Breast epithelium (tissue), 4 donors: ENCODE results near the gene IPO9. TPM values are rescaled to one million over a fixed set of nuclear protein-coding genes. Genes with fewer than 3 reads are reported as not detected.
"Not testable (repeated sequence)": the region's sequence is repeated elsewhere in the genome, so short reads cannot be mapped to it uniquely, and the experiment has no call there.

Source experiments
- DNase-seq, 2 donors: peaks; one replicate each; pipeline ENCODE4 v3.0.0-alpha.2; 2019; ENCODE audit warnings: low spot score in 2 of 2
- H3K27ac ChIP-seq, 2 donors: fragments of 200-600 bp; sonication (generic) in 1 of 2; one replicate each; pipeline ENCODE4 v1.5.1; 2016 to 2019; ENCODE audit warnings: mild to moderate bottlenecking in 1 of 2
- H3K27me3 ChIP-seq, 2 donors: fragments of 200-600 bp; sonication (generic) in 1 of 2; one replicate each; pipeline versions ENCODE4 v1.5.1 to v1.6.0; 2017 to 2019; ENCODE audit warnings: control low read depth in 1 of 2, mild to moderate bottlenecking in 1 of 2
- H3K36me3 ChIP-seq: fragments of 200-600 bp; one replicate; pipeline ENCODE4 v1.5.1; 2019
- H3K4me1 ChIP-seq, 2 donors: fragments of 200-600 bp; sonication (generic); one replicate each; pipeline ENCODE4 v1.5.1; 2016 to 2019; ENCODE audit warnings: control low read depth in 1 of 2
- H3K4me3 ChIP-seq, 3 donors: fragments of 200-600 bp; sonication (generic); 1 replicate in 2 of 3; 2 replicates in 1 of 3; pipeline ENCODE4 v1.5.1; 2016 to 2019; ENCODE audit warnings: mild to moderate bottlenecking in 3 of 3, moderate library complexity in 2 of 3
- H3K9me3 ChIP-seq, 2 donors: fragments of 200-600 bp; sonication (generic) in 1 of 2; one replicate each; pipeline ENCODE4 v1.5.1; 2016 to 2019; ENCODE audit warnings: control low read depth in 1 of 2
- CTCF ChIP-seq, 3 donors: fragments of 450-650 bp; IDR thresholded peaks; one replicate each; pipeline ENCODE4 v1.5.1; 2016 to 2017; ENCODE audit warnings: antibody characterized with exemption in 3 of 3, mild to moderate bottlenecking in 3 of 3, moderate library complexity in 3 of 3
- POLR2A ChIP-seq: fragments of 450-650 bp; IDR thresholded peaks from one replicate; pipeline ENCODE4 v1.6.1; 2016; ENCODE audit warnings: antibody characterized with exemption, mild to moderate bottlenecking, moderate library complexity
- POLR2AphosphoS5 ChIP-seq, 3 donors: sonication (generic); formaldehyde crosslinking; IDR thresholded peaks; one replicate each; pipeline ENCODE4 v1.6.1; 2017; ENCODE audit warnings: antibody characterized with exemption in 3 of 3
- intact Hi-C: fragments of 100-400 bp; cut with DNase I; formaldehyde crosslinking; loops from one replicate; pipeline ENCODE4 v1.15.1; 2023; ENCODE audit warnings: low total_unique reads
- total RNA-seq, 3 donors: library from RNA; depleted of rRNA; stranded (reverse); fragments of >200 nt; gene quantifications; one replicate each; pipeline ENCODE4 v1.1.0, GENCODE V29; 2016

The IPO9 gene
- total RNA-seq, 3 donors from 2014 or later: 15.2 to 21.3 (median 18.1) TPM

GRCh38 chr1:201848230-201848629, 19.3 kb downstream of the IPO9 start:
- H3K27ac ChIP-seq: peak overlapping the region in 1 of 2 donors; percentile 11
- no peak for DNase-seq
- TF ChIP-seq POLR2A (no peak), POLR2AphosphoS5 (IDR thresholded peaks at IDR 0.05) (no peak)
- H3K4me3 ChIP-seq: no peak overlapping the region
- peaks cover 0 to 6% of the 10 kb centered on the region in 2 donors for H3K4me1 ChIP-seq
- H3K9me3 ChIP-seq: no peaks in the 10 kb centered on the region
- H3K36me3 ChIP-seq: no peaks in the 10 kb centered on the region
- no peaks in the 10 kb centered on the region for H3K27me3 ChIP-seq
- intact Hi-C loops: no loop called here

- H3K36me3 ChIP-seq: no peaks in the 10 kb centered on the region
Measured at GRCh38 chr1:201849372-201850052, 20.6 kb downstream of the IPO9 start.

GRCh38 chr1:201850053-201850397, 21.1 kb downstream of the IPO9 start:
- intact Hi-C loops: no loop called here
- Histone ChIP-seq H3K4me1 (peaks cover 0 to 6% of the 10 kb centered on the region in 2 donors), H3K27ac (peak overlapping the region; percentile 32 to 58), H3K27me3 (no peaks in the 10 kb centered on the region), H3K9me3 (no peaks in the 10 kb centered on the region), H3K36me3 (no peaks in the 10 kb centered on the region), H3K4me3 (no peak overlapping the region)
- peak in 1 of 2 donors; percentile 50 for DNase-seq
- TF ChIP-seq POLR2AphosphoS5 (IDR thresholded peaks at IDR 0.05) (peak in 1 of 3 donors; percentile 20), POLR2A (no peak)

More at GRCh38 chr1:201849372-201850052, 20.6 kb downstream of the IPO9 start:
- no peaks in the 10 kb centered on the region for H3K27me3 ChIP-seq
- H3K27ac ChIP-seq: peak overlapping the region; percentile 32 to 58
- H3K9me3 ChIP-seq: no peaks in the 10 kb centered on the region
- intact Hi-C loops: no loop called here
- no peak overlapping the region for H3K4me3 ChIP-seq
- TF ChIP-seq POLR2A (no peak), POLR2AphosphoS5 (IDR thresholded peaks at IDR 0.05) (no peak), CTCF (IDR thresholded peaks at IDR 0.05) (no peak)
- DNase-seq: no peak
- H3K4me1 ChIP-seq: peaks cover 0 to 6% of the 10 kb centered on the region in 2 donors

- Histone ChIP-seq H3K27ac (no peak overlapping the region), H3K36me3 (no peaks in the 10 kb centered on the region), H3K27me3 (no peaks in the 10 kb centered on the region), H3K4me3 (no peak overlapping the region), H3K9me3 (no peaks in the 10 kb centered on the region), H3K4me1 (peaks cover 0 to 6% of the 10 kb centered on the region in 2 donors)
- TF ChIP-seq POLR2AphosphoS5 (IDR thresholded peaks at IDR 0.05) (no peak), POLR2A (no peak), CTCF (IDR thresholded peaks at IDR 0.05) (no peak)
- DNase-seq: no peak
- intact Hi-C loops: no loop called here
Measured at GRCh38 chr1:201851949-201852348, 23.0 kb downstream of the IPO9 start.

- H3K27me3 ChIP-seq, H3K27ac ChIP-seq, H3K4me1 ChIP-seq, H3K9me3 ChIP-seq, DNase-seq, H3K4me3 ChIP-seq, intact Hi-C loops, H3K36me3 ChIP-seq: not testable (repeated sequence)
Measured at GRCh38 chr1:201856722-201857121, 27.8 kb downstream of the IPO9 start.

- Histone ChIP-seq H3K4me3 (no peak overlapping the region), H3K27me3 (no peaks in the 10 kb centered on the region), H3K4me1 (no peaks in the 10 kb centered on the region), H3K27ac (no peak overlapping the region), H3K36me3 (peaks cover 3% of the 10 kb centered on the region), H3K9me3 (no peaks in the 10 kb centered on the region)
- no peak for TF ChIP-seq POLR2AphosphoS5 (IDR thresholded peaks at IDR 0.05)
- no peak for TF ChIP-seq POLR2A
- no peak for TF ChIP-seq CTCF (IDR thresholded peaks at IDR 0.05)
- no peak for DNase-seq
- intact Hi-C loops: no loop called here
Measured at GRCh38 chr1:201859424-201859823, 30.5 kb downstream of the IPO9 start.
